Superior temporal gyrus (tissue), 1 donor: ENCODE measurements around the gene SLC22A31.
"Not testable (repeated sequence)": the region's sequence is repeated elsewhere in the genome, so short reads cannot be mapped to it uniquely, and the experiment has no call there.

Experiments
- DNase-seq: peaks from one replicate; pipeline ENCODE4 v3.0.0-alpha.2; 2016; ENCODE audit errors: extremely low spot score

SLC22A31 gene

GRCh38 chr16:89200124-89200849 lies at the start of gene SLC22A31:
Gene SLC22A31, minus strand, starts transcription at chr16:89200537. Its CDS starts 36 bp downstream, at chr16:89200501.
- DNase-seq: no peak

- no peak for DNase-seq
Measured at GRCh38 chr16:89248196-89248982, 48.1 kb upstream of the SLC22A31 start.

- DNase-seq: not testable (repeated sequence)
Measured at GRCh38 chr16:89247734-89248075, 47.4 kb upstream of the SLC22A31 start.

DNA sequence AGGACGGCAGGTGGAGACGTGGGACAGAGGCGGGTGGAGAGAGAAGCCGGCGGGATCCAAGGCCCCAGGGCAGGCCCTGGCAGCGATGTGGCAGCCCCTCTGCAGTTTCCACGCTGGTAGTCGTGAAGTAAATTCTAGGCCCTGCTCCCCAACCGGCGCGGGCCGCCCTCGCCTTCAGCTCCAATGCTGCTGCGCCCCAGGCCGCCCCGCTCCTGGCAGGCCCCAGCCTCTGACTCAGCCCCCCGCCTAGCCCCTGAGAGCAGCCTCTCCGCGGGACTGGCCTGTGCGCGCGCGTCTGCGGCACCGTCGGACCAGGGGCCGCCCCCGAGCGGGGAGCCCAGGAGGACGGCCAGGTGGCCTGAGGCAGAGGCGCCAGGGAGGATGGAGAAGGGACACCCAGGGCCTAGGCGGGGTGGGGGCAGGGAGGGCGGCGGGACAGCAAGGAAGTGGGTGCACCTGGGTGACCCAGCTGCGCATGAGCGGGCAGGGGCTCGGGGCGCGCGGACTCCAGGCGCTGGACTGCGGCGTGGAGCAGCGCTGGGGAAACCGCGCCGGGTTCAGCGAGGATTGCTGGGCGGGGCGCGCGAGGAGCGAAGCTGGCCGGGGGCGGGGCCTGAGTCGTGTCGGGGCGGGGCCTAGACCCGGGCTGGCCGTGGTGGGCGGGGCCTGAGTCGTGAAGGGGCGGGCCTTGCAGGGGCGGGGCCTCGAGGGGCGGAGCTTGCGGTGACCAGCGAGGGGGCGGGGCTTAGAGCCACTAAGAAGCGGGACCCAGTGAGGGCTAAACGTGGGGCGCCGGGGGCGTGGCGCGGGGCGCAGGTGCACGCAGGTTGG lies 46.8 kb upstream of the SLC22A31 start:
- peak; percentile 64 for DNase-seq

- no peak for DNase-seq
Measured at GRCh38 chr16:89246383-89246902, 46.1 kb upstream of the SLC22A31 start.

DNA sequence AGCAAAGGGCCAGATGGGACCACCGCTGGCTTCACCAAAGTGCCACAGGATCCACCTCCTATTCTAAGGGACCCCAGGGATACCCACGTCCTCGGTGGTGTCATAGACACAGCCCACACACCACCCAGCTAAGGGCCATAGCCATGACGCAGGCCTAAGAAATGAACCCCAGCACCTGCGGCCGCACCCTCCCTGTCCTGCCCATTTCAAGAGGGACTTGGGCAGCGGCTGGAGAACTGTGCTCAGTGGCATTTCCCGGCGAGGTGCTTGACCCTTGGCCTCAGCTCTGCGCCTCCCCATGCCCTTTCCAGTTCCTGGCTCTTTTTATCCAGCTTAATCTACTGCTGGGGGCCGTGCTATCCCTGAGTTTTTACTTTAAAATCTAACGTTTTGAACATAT lies 44.4 kb upstream of the SLC22A31 start:
- no peak for DNase-seq

- DNase-seq: not testable (repeated sequence)
Measured at GRCh38 chr16:89244264-89244663, 43.9 kb upstream of the SLC22A31 start.

DNA sequence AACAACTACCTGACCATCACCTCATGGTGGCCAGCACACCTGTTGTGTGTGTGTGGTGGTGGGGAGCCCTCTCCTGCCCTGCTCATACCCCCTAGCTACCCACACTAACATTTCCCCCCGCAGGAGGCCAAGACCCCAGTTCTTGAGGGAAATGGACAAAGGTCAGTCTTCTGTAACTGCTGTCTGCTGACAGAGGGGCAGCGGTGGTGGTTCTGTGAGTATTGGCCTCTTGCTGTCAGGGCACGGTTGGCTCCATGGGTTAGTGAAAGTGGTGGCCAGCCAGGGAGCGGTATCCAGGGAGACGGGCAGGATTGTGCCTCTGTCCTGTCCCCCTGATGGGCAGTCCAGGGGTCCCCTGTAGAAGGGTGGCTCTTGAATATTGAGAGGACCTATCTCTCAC lies 43.3 kb upstream of the SLC22A31 start:
- no peak for DNase-seq

DNA sequence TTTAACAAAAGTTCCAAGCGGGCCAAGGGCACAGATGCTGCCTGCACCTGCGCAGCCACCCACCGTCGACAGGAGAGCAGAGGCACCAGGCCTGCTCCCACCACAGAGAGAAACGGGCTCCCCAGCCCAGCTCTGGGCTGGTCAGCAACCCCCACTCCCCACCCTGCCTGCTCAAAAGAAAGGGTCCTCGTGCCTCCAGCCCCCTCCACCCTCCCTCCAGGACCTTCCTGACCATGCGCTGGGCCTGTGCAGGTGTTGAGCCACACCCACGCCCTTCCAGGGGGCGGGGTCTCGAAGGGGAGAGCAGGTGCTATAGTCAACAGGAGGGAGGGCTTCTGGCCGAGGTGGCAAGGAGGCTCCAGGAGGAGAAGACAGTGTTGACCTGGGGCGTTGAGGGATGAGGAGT lies 42.5 kb upstream of the SLC22A31 start:
- no peak for DNase-seq

DNA sequence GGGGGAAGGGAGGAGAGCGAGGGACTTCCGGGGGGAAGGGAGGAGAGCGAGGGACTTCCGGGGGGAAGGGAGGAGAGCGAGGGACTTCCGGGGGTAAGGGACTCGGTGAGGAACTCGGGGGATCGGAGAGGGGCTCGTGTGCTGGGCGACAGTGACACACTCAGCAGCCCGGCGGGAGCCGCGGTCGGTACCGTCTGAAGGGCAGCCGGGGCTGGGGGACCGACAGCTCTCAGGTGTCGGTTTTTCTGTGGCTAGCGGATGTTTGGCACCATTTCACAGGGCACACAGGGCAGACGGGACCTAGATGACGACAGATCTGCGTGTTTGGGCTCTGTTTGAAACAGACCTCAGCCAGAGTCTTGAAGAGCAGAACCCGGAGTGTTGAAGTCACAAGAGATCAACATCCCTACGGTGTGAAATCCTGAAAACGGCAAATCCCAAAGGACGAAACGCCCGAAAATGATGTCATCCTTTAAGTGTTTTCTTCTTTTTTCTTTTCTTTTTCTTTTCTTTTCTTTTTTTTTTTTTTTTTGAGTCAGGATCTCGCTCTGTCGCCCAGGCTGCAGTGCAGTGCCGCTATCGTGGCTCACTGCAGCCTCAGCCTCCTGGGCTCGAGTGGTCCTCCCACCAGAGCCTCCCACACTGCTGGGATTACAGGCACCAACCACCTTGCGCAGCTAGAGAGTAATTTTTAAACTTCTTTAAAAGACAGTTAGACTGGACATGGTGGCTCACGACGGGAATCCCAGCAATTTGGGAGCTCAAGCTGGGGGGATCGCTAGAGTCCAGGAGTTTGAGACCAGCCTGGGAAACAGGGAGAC lies 41.1 kb upstream of the SLC22A31 start:
- DNase-seq: peak; percentile 76

GRCh38 chr16:89237733-89238132 lies 37.4 kb upstream of the SLC22A31 start:
- DNase-seq: no peak

- DNase-seq: no peak
Measured at GRCh38 chr16:89233678-89234490, 33.5 kb upstream of the SLC22A31 start.

DNA sequence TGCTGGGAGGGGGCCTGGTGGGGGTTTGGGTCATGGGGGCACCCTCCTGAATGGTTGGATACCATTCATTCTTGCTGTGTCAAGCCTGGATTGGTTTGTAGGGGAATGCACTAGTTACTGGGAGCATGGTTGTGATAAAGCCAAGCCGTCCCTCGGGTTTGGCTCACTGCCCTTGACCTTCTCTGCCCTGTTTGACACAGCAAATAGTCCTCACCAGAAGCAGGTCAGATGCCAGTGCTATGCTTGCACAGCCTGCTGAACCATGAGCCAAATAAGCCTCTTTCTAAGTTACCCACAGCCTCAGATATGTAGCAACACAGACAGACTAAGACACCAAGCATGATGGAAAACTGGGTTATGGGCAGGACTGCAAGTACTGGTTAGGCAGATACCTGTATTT lies 31.8 kb upstream of the SLC22A31 start:
- no peak for DNase-seq

- no peak for DNase-seq
Measured at GRCh38 chr16:89230255-89230654, 29.9 kb upstream of the SLC22A31 start.

DNA sequence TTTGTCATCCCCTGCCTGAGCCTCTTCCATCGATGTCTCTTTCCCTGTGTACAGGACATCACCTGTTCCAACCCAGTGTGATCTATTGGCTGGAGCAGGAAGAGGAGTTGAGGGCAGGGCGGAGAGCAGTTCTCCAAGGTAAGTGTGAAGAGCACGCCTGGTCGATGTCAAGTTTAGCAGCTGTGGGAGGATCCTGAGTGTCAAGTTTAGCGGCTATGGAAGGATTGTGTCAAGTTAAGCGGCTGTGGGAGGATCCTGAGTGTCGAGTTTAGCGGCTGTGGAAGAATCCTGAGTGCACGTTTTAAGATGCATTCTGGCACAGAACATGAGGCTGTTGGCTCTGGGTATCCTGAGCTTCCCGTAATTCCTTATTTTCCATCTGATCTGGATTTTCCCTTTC lies 24.3 kb upstream of the SLC22A31 start:
- DNase-seq: no peak

- no peak for DNase-seq
Measured at GRCh38 chr16:89222931-89223330, 22.6 kb upstream of the SLC22A31 start.

DNA sequence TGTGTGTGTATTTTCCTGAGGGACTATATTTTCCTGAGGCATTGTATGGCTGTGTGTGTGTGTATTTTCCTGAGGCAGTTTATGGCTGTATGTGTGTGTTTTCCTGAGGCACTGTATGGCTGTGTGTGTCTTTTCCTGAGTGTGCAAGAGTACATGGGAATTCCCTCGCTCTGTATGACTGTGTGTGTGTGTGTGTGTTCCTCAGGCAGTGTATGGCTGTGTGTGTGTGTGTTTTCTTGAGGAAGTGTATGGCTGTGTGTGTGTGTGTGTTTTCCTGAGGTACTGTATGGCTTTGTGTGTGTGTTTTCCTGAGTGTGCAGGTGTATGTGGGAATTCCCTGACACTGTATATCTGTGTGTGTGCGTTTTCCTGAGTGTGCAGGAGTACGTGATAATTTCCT lies 21.3 kb upstream of the SLC22A31 start:
- no peak for DNase-seq

DNA sequence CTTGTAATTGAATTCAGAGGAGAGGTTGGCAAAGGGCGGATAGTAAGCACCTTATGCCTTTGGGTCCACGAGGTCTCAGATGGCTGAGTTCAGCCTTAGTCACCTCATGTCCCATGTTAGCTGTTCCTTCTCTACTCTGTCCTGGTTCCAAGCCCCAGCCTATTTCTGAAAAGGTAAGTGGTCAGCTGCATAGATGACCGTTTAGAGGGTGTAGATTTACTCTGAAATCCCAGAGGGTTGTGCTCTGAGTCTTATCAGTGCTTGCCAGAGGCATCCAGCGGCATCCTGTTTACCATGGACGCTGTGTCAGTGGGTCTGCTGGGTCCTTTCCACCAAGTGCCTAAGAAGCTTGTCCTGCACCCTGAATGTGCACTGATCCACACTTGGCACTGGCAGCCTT lies 19.0 kb upstream of the SLC22A31 start:
- no peak for DNase-seq

- DNase-seq: peak; percentile 90
Measured at GRCh38 chr16:89217388-89218191, 17.3 kb upstream of the SLC22A31 start, which contains the start of gene ZNF778. Gene ZNF778, plus strand, starts transcription at chr16:89217703. Its CDS starts 3,425 bp downstream, at chr16:89221128.

DNA sequence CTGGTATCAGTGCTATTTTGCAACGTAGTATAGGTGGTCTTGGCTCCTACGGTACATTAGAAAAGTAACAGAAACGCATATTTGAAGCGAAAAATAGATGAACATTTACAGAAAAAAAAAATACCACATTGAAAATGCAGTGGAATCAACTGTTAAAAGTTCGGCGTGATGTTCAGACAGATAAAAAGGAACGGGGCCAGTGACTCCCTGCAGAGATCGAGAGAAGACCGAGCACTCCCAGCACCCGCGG lies 16.7 kb upstream of the SLC22A31 start:
- DNase-seq: no peak
